Epithelial cell of proximal tubule (primary cell): ENCODE results near the gene CAP1. TPM values are rescaled to one million over a fixed set of nuclear protein-coding genes. Genes with fewer than 3 reads are reported as not detected.

Experiments used
- DNase-seq: peaks from one replicate; pipeline ENCODE4 v3.0.0-alpha.2; 2011; ENCODE audit warnings: low read depth
- H3K4me3 ChIP-seq: 2 replicates; pipeline ENCODE4 v1.5.1; 2011; ENCODE audit warnings: low read depth, mild to moderate bottlenecking, low read length
- CTCF ChIP-seq: conservative IDR thresholded peaks from 2 replicates; pipeline ENCODE4 v1.5.1; 2012; ENCODE audit warnings: low read depth, mild to moderate bottlenecking, low read length
- total RNA-seq: library from RNA; depleted of rRNA; stranded (reverse); fragments of >200 nt; gene quantifications from 2 replicates; pipeline ENCODE4 v1.2.3, GENCODE V29; 2015

CAP1 gene
- total RNA-seq, 1 donor from 2014 or later: 342 TPM

- TF ChIP-seq CTCF: no peak
- no peak for DNase-seq
- H3K4me3 ChIP-seq: peak overlapping the region; percentile 93
Observed at GRCh38 chr1:40041466-40041838, 923 bp downstream of the CAP1 start.

DNA sequence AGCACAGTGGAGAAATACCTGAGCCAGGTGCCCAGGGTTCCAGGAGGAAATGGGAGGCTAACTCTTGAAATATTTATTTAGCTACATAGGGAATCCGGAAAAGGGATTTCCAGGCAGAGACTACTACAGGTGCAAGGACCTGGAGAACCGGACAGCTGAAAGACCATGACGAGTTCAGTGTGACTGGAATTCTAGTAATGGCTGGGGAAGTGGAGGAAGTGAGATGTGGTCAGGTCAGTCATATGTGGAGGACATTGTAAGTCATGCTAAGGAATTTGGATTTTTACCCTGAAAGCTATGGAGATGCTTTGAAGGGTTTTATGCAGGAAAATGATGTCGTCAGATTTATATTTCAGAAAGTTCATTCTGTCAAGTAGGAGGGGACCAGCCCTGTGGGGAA lies 1.8 kb downstream of the CAP1 start:
- no peak for DNase-seq
- TF ChIP-seq CTCF: no peak
- peak overlapping the region; percentile 93 for H3K4me3 ChIP-seq

- H3K4me3 ChIP-seq: no peak overlapping the region
- DNase-seq: no peak
- no peak for TF ChIP-seq CTCF
Observed at GRCh38 chr1:40044110-40044509, 3.6 kb downstream of the CAP1 start.

DNA sequence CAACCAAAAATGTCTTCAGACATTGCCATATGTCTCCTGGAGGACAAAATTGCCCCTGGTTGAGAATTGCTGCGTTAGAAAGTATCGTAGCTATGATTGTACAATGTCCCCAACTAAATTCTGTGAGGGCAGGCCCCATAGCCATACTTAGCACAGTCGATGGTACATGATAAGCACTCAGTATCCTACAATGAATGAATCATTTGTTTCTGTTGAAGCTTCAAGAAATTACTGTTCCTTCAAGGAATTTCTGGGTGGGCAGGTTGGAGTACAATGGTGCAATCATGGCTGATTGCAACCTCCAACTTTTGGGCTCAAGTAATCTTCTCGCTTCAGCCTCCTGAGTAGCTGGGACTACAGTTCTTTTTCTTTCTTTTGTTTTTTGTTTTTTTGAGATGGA lies 4.7 kb downstream of the CAP1 start:
- TF ChIP-seq CTCF: no peak
- DNase-seq: no peak
- H3K4me3 ChIP-seq: no peak overlapping the region

GRCh38 chr1:40045766-40046165 lies 5.2 kb downstream of the CAP1 start:
- DNase-seq: no peak
- no peak for TF ChIP-seq CTCF
- H3K4me3 ChIP-seq: no peak overlapping the region

DNA sequence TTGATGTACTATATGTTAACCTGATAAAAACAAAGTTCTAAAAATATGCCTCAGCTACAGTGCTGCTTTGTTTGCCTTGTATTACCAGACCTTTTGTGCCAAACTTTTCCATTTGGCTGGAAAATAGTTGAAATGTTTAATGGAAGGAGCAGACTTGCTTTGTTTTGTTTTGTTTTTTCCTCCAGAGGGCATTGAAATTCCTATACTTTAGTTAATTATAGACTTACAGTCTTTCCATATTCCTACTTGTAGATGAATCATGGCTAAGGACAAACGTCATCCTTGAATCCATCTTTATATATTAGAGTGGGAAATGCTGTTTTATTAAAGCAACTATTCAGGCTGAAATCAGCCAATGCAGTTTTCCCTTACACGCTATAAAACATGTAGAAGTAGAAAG lies 6.7 kb downstream of the CAP1 start:
- DNase-seq: no peak
- no peak overlapping the region for H3K4me3 ChIP-seq
- TF ChIP-seq CTCF: no peak

GRCh38 chr1:40047769-40048168 lies 7.2 kb downstream of the CAP1 start:
- H3K4me3 ChIP-seq: no peak overlapping the region
- TF ChIP-seq CTCF: no peak
- no peak for DNase-seq
